Measurements from ENCODE around the gene CD46. TPM values are rescaled to one million over a fixed set of nuclear protein-coding genes. Genes with fewer than 3 reads are reported as not detected.

The CD46 gene
- total RNA-seq, 1 donor from 2014 or later, result 188 TPM

DNA sequence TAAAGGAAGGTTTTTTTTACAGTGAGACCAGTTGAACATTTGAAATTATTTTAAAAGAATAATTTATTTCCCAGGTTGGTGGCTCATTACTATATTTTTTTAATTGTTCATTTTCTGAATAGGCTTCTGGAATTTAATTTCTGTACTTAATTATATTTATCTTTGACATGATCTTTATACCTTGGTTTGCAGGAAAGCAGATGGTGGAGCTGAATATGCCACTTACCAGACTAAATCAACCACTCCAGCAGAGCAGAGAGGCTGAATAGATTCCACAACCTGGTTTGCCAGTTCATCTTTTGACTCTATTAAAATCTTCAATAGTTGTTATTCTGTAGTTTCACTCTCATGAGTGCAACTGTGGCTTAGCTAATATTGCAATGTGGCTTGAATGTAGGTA is 41.5 kb downstream of the CD46 start:
- DNase-seq, result no peak
- no peaks in the 10 kb centered on the region for H3K36me3 Mint-ChIP-seq (ENCODE audit: unreplicated experiment)
- no peak overlapping the region for H3K27ac Mint-ChIP-seq (ENCODE audit: unreplicated experiment)
- TF ChIP-seq, protein P1, sequence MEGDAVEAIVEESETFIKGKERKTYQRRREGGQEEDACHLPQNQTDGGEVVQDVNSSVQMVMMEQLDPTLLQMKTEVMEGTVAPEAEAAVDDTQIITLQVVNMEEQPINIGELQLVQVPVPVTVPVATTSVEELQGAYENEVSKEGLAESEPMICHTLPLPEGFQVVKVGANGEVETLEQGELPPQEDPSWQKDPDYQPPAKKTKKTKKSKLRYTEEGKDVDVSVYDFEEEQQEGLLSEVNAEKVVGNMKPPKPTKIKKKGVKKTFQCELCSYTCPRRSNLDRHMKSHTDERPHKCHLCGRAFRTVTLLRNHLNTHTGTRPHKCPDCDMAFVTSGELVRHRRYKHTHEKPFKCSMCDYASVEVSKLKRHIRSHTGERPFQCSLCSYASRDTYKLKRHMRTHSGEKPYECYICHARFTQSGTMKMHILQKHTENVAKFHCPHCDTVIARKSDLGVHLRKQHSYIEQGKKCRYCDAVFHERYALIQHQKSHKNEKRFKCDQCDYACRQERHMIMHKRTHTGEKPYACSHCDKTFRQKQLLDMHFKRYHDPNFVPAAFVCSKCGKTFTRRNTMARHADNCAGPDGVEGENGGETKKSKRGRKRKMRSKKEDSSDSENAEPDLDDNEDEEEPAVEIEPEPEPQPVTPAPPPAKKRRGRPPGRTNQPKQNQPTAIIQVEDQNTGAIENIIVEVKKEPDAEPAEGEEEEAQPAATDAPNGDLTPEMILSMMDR (IDR thresholded peaks at IDR 0.05; ENCODE audit: partially characterized antibody, unreplicated experiment), result no peak
- H3K27me3 Mint-ChIP-seq (ENCODE audit: unreplicated experiment), result no peaks in the 10 kb centered on the region
- peaks cover 7% of the 10 kb centered on the region for H3K4me1 Mint-ChIP-seq (ENCODE audit: low read depth, unreplicated experiment)
- no peaks in the 10 kb centered on the region for H3K9me3 Mint-ChIP-seq (ENCODE audit: unreplicated experiment)
- no peak overlapping the region for H3K4me3 Mint-ChIP-seq (ENCODE audit: unreplicated experiment)

DNA sequence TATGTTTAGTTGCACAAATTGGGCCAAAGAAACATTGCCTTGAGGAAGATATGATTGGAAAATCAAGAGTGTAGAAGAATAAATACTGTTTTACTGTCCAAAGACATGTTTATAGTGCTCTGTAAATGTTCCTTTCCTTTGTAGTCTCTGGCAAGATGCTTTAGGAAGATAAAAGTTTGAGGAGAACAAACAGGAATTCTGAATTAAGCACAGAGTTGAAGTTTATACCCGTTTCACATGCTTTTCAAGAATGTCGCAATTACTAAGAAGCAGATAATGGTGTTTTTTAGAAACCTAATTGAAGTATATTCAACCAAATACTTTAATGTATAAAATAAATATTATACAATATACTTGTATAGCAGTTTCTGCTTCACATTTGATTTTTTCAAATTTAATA is 43.0 kb downstream of the CD46 start:
- H3K4me1 Mint-ChIP-seq (ENCODE audit: low read depth, unreplicated experiment), result peaks cover 7% of the 10 kb centered on the region
- H3K27me3 Mint-ChIP-seq (ENCODE audit: unreplicated experiment), result no peaks in the 10 kb centered on the region
- H3K36me3 Mint-ChIP-seq (ENCODE audit: unreplicated experiment), result no peaks in the 10 kb centered on the region
- no peak overlapping the region for H3K4me3 Mint-ChIP-seq (ENCODE audit: unreplicated experiment)
- DNase-seq, result no peak
- TF ChIP-seq, protein P1 (IDR thresholded peaks at IDR 0.05; ENCODE audit: partially characterized antibody, unreplicated experiment), result no peak
- H3K27ac Mint-ChIP-seq (ENCODE audit: unreplicated experiment), result no peak overlapping the region
- no peaks in the 10 kb centered on the region for H3K9me3 Mint-ChIP-seq (ENCODE audit: unreplicated experiment)

- no peak overlapping the region for H3K27ac Mint-ChIP-seq (ENCODE audit: unreplicated experiment)
- H3K9me3 Mint-ChIP-seq (ENCODE audit: unreplicated experiment), result no peaks in the 10 kb centered on the region
- H3K27me3 Mint-ChIP-seq (ENCODE audit: unreplicated experiment), result no peaks in the 10 kb centered on the region
- DNase-seq, result peak; percentile 82
- TF ChIP-seq, protein P1 (IDR thresholded peaks at IDR 0.05; ENCODE audit: partially characterized antibody, unreplicated experiment), result peak; percentile 81
- no peak overlapping the region for H3K4me3 Mint-ChIP-seq (ENCODE audit: unreplicated experiment)
- peaks cover 7% of the 10 kb centered on the region for H3K4me1 Mint-ChIP-seq (ENCODE audit: low read depth, unreplicated experiment)
- no peaks in the 10 kb centered on the region for H3K36me3 Mint-ChIP-seq (ENCODE audit: unreplicated experiment)
Observed at GRCh38 chr1:207797229-207797973, 45.5 kb downstream of the CD46 start.

DNA sequence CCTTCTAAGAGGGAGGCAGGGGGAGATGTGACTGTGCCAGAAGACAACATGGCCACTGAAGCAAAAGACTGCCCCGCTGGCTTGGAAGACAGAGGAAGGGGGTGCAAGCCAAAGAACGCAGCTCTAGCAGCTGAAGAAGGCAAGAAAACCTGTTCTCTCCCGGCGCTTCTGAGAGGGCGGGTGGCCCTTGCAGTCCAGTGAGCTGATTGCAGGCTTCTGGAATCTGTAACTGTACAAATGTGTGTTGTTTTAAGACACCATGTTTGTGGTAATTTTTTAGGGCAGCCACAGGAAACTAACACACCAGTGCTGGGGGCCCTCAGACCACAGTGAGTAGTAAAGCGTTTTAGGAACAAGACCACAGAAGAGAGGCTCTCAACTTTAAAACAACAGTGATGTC is 47.0 kb downstream of the CD46 start:
- Mint-ChIP-seq H3K4me3 (ENCODE audit: unreplicated experiment) (no peak overlapping the region), H3K4me1 (ENCODE audit: low read depth, unreplicated experiment) (peaks cover 7% of the 10 kb centered on the region), H3K27me3 (ENCODE audit: unreplicated experiment) (no peaks in the 10 kb centered on the region), H3K27ac (ENCODE audit: unreplicated experiment) (no peak overlapping the region), H3K9me3 (ENCODE audit: unreplicated experiment) (no peaks in the 10 kb centered on the region), H3K36me3 (ENCODE audit: unreplicated experiment) (no peaks in the 10 kb centered on the region)
- DNase-seq, result no peak
- TF ChIP-seq, protein P1 (IDR thresholded peaks at IDR 0.05; ENCODE audit: partially characterized antibody, unreplicated experiment), result no peak

GRCh38 chr1:207799989-207800648 is 48.3 kb downstream of the CD46 start:
- H3K27ac Mint-ChIP-seq (ENCODE audit: unreplicated experiment), result no peak overlapping the region
- no peak for DNase-seq

More at GRCh38 chr1:207799989-207800648, 48.3 kb downstream of the CD46 start:
- Mint-ChIP-seq H3K27me3 (ENCODE audit: unreplicated experiment) (no peaks in the 10 kb centered on the region), H3K9me3 (ENCODE audit: unreplicated experiment) (no peaks in the 10 kb centered on the region), H3K36me3 (ENCODE audit: unreplicated experiment) (no peaks in the 10 kb centered on the region), H3K4me3 (ENCODE audit: unreplicated experiment) (no peak overlapping the region), H3K4me1 (ENCODE audit: low read depth, unreplicated experiment) (peaks cover 7% of the 10 kb centered on the region)
- TF ChIP-seq, protein P1 (IDR thresholded peaks at IDR 0.05; ENCODE audit: partially characterized antibody, unreplicated experiment), result no peak
